EH (cell line): ENCODE measurements around the gene MAD1L1.
A peak's percentile ranks its signal among the peaks of the same experiment; 100 is the strongest.

Experiments
- DNase-seq: peaks from one replicate; pipeline ENCODE4 v3.0.0-alpha.2; 2015; ENCODE audit warnings: low read depth

MAD1L1 gene

GRCh38 chr7:2201128-2201527 lies 31.6 kb downstream of the MAD1L1 start:
- no peak for DNase-seq

- no peak for DNase-seq
Observed at GRCh38 chr7:2200584-2200980, 32.2 kb downstream of the MAD1L1 start.

- no peak for DNase-seq
Observed at GRCh38 chr7:2199956-2200583, 32.7 kb downstream of the MAD1L1 start.

- DNase-seq: no peak
Observed at GRCh38 chr7:2199528-2199927, 33.2 kb downstream of the MAD1L1 start.

- no peak for DNase-seq
Observed at GRCh38 chr7:2198760-2199159, 34.0 kb downstream of the MAD1L1 start.

- DNase-seq: no peak
Observed at GRCh38 chr7:2198206-2198605, 34.5 kb downstream of the MAD1L1 start.

GRCh38 chr7:2197436-2198155 lies 35.1 kb downstream of the MAD1L1 start:
- DNase-seq: no peak

GRCh38 chr7:2196381-2197378 lies 36.1 kb downstream of the MAD1L1 start:
- no peak for DNase-seq

GRCh38 chr7:2195400-2196246 lies 37.1 kb downstream of the MAD1L1 start:
- no peak for DNase-seq

- no peak for DNase-seq
Observed at GRCh38 chr7:2193575-2194305, 39.0 kb downstream of the MAD1L1 start.

- no peak for DNase-seq
Observed at GRCh38 chr7:2192831-2193534, 39.8 kb downstream of the MAD1L1 start.

GRCh38 chr7:2191016-2191415 lies 41.7 kb downstream of the MAD1L1 start:
- no peak for DNase-seq

GRCh38 chr7:2190531-2190930 lies 42.2 kb downstream of the MAD1L1 start:
- peak; percentile 45 for DNase-seq

GRCh38 chr7:2186166-2186565 lies 46.6 kb downstream of the MAD1L1 start:
- no peak for DNase-seq

- no peak for DNase-seq
Observed at GRCh38 chr7:2185715-2186114, 47.0 kb downstream of the MAD1L1 start.

- no peak for DNase-seq
Observed at GRCh38 chr7:2182461-2182860, 50.3 kb downstream of the MAD1L1 start.

- DNase-seq: no peak
Observed at GRCh38 chr7:2181077-2181854, 51.5 kb downstream of the MAD1L1 start.

- no peak for DNase-seq
Observed at GRCh38 chr7:2180081-2180480, 52.7 kb downstream of the MAD1L1 start.

GRCh38 chr7:2175514-2175913 lies 57.2 kb downstream of the MAD1L1 start:
- peak; percentile 100 for DNase-seq

GRCh38 chr7:2175091-2175490 lies 57.7 kb downstream of the MAD1L1 start:
- DNase-seq: no peak
